Activated T-cell treated with anti-CD3 and anti-CD28 coated beads, Interleukin-2, amount 50 U/mL, for 72 hours (primary cell): ENCODE data around the gene PSRC1. TPM values are rescaled to one million over a fixed set of nuclear protein-coding genes. Genes with fewer than 3 reads are reported as not detected.
A peak's percentile ranks its signal among the peaks of the same experiment; 100 is the strongest.

Experiments
- ATAC-seq, 2 donors: fragments of 150-1000 bp; cut with Tn5 transposase; replicated peaks in 1 of 2; 2 replicates each; pipeline ENCODE4 v1.10.0; 2021; ENCODE audit warnings: moderate library complexity in 2 of 2, mild to moderate bottlenecking in 1 of 2
- DNase-seq, 2 donors: peaks; one replicate each; pipeline ENCODE4 v3.0.0; 2021 to 2022; ENCODE audit warnings: mixed read lengths in 1 of 2
- H3K27ac Mint-ChIP-seq: one replicate; pipeline ENCODE4 v1.8.0; 2022; ENCODE audit warnings: mild to moderate bottlenecking, moderate library complexity, mixed read lengths
- H3K27me3 Mint-ChIP-seq: one replicate; pipeline ENCODE4 v1.8.0; 2022; ENCODE audit warnings: low read depth, mixed read lengths
- H3K36me3 Mint-ChIP-seq, 2 donors: one replicate each; pipeline ENCODE4 v1.8.0; 2022; ENCODE audit warnings: mixed read lengths in 2 of 2, mild to moderate bottlenecking in 1 of 2; ENCODE audit not compliant: insufficient read depth in 2 of 2
- H3K4me1 Mint-ChIP-seq: one replicate; pipeline ENCODE4 v1.8.0; 2022; ENCODE audit warnings: low read depth, mixed read lengths
- H3K4me3 Mint-ChIP-seq, 2 donors: one replicate each; pipeline ENCODE4 v1.8.0; 2022; ENCODE audit warnings: mild to moderate bottlenecking in 2 of 2, mixed read lengths in 2 of 2, moderate library complexity in 2 of 2
- H3K9me3 Mint-ChIP-seq, 2 donors: one replicate each; pipeline ENCODE4 v1.8.0; 2022; ENCODE audit warnings: mixed read lengths in 2 of 2
- total RNA-seq, 2 donors: library from RNA; stranded (reverse); gene quantifications; one replicate each; pipeline ENCODE4 v1.2.3, GENCODE V29; 2022

The PSRC1 gene
- total RNA-seq, 2 donors from 2014 or later = 17.5 to 18.3 TPM

GRCh38 chr1:109255678-109256077, 27.3 kb downstream of the PSRC1 start:
- DNase-seq (no peak), ATAC-seq (no peak)
- no peaks in the 10 kb centered on the region for H3K4me1 Mint-ChIP-seq
- peak overlapping the region; percentile 10 for H3K27ac Mint-ChIP-seq
- H3K4me3 Mint-ChIP-seq = no peak overlapping the region
- no peaks in the 10 kb centered on the region for H3K27me3 Mint-ChIP-seq
- no peaks in the 10 kb centered on the region for H3K36me3 Mint-ChIP-seq
- no peaks in the 10 kb centered on the region for H3K9me3 Mint-ChIP-seq

GRCh38 chr1:109255097-109255651, 27.8 kb downstream of the PSRC1 start:
- Mint-ChIP-seq H3K27me3 (no peaks in the 10 kb centered on the region), H3K4me3 (no peak overlapping the region), H3K27ac (peak overlapping the region; percentile 10), H3K9me3 (no peaks in the 10 kb centered on the region), H3K36me3 (no peaks in the 10 kb centered on the region), H3K4me1 (no peaks in the 10 kb centered on the region)
- no peak for DNase-seq
- no peak for ATAC-seq

GRCh38 chr1:109254621-109255096, 28.3 kb downstream of the PSRC1 start:
- H3K4me1 Mint-ChIP-seq = no peaks in the 10 kb centered on the region
- DNase-seq = no peak
- no peaks in the 10 kb centered on the region for H3K36me3 Mint-ChIP-seq
- ATAC-seq = no peak
- no peak overlapping the region for H3K4me3 Mint-ChIP-seq
- H3K9me3 Mint-ChIP-seq = no peaks in the 10 kb centered on the region
- no peaks in the 10 kb centered on the region for H3K27me3 Mint-ChIP-seq
- H3K27ac Mint-ChIP-seq = no peak overlapping the region

- ATAC-seq = no peak
- H3K27ac Mint-ChIP-seq = no peak overlapping the region
- H3K4me3 Mint-ChIP-seq = no peak overlapping the region
- H3K4me1 Mint-ChIP-seq = peaks cover 4% of the 10 kb centered on the region
- no peak for DNase-seq
- no peaks in the 10 kb centered on the region for H3K36me3 Mint-ChIP-seq
- H3K27me3 Mint-ChIP-seq = no peaks in the 10 kb centered on the region
- no peaks in the 10 kb centered on the region for H3K9me3 Mint-ChIP-seq
Measured at GRCh38 chr1:109253803-109254620, 28.9 kb downstream of the PSRC1 start.

GRCh38 chr1:109252893-109253802, 29.8 kb downstream of the PSRC1 start:
- Mint-ChIP-seq H3K9me3 (no peaks in the 10 kb centered on the region), H3K27ac (no peak overlapping the region), H3K4me3 (no peak overlapping the region), H3K4me1 (peaks cover 5% of the 10 kb centered on the region), H3K36me3 (no peaks in the 10 kb centered on the region), H3K27me3 (no peaks in the 10 kb centered on the region)
- no peak for ATAC-seq
- no peak for DNase-seq

- no peaks in the 10 kb centered on the region for H3K36me3 Mint-ChIP-seq
- H3K27me3 Mint-ChIP-seq = no peaks in the 10 kb centered on the region
- no peak overlapping the region for H3K4me3 Mint-ChIP-seq
- H3K4me1 Mint-ChIP-seq = peaks cover 5% of the 10 kb centered on the region
- H3K27ac Mint-ChIP-seq = no peak overlapping the region
- no peak for ATAC-seq
- no peak for DNase-seq
- no peaks in the 10 kb centered on the region for H3K9me3 Mint-ChIP-seq
Measured at GRCh38 chr1:109252167-109252892, 30.6 kb downstream of the PSRC1 start.

GRCh38 chr1:109251277-109252166, 31.4 kb downstream of the PSRC1 start:
- DNase-seq (no peak), ATAC-seq (no peak)
- H3K9me3 Mint-ChIP-seq = no peaks in the 10 kb centered on the region
- H3K27me3 Mint-ChIP-seq = peaks cover 4% of the 10 kb centered on the region
- peak overlapping the region in 1 of 2 donors; percentile 15 for H3K4me3 Mint-ChIP-seq
- no peak overlapping the region for H3K27ac Mint-ChIP-seq
- H3K36me3 Mint-ChIP-seq = no peaks in the 10 kb centered on the region
- H3K4me1 Mint-ChIP-seq = peaks cover 5% of the 10 kb centered on the region

- Mint-ChIP-seq H3K9me3 (no peaks in the 10 kb centered on the region), H3K27ac (no peak overlapping the region), H3K4me1 (peaks cover 5% of the 10 kb centered on the region), H3K4me3 (peak overlapping the region; percentile 37 to 68), H3K27me3 (peaks cover 5% of the 10 kb centered on the region), H3K36me3 (no peaks in the 10 kb centered on the region)
- DNase-seq (no peak), ATAC-seq (no peak)
Measured at GRCh38 chr1:109250454-109251276, 32.3 kb downstream of the PSRC1 start.

- Mint-ChIP-seq H3K27me3 (peaks cover 5% of the 10 kb centered on the region), H3K27ac (no peak overlapping the region), H3K4me3 (peak overlapping the region; percentile 37 to 68), H3K36me3 (no peaks in the 10 kb centered on the region), H3K9me3 (no peaks in the 10 kb centered on the region), H3K4me1 (peaks cover 5% of the 10 kb centered on the region)
- peak; percentile 31 to 49 for ATAC-seq
- no peak for DNase-seq
Measured at GRCh38 chr1:109249654-109250401, 33.1 kb downstream of the PSRC1 start.

- H3K4me1 Mint-ChIP-seq = peaks cover 5% of the 10 kb centered on the region
- DNase-seq = peak; percentile 72 to 77
- H3K4me3 Mint-ChIP-seq = peak within 1 kb of the TSS; percentile 73 to 74
- peaks cover 14% of the 10 kb centered on the region for H3K27me3 Mint-ChIP-seq
- no peaks in the 10 kb centered on the region for H3K9me3 Mint-ChIP-seq
- H3K36me3 Mint-ChIP-seq = no peaks in the 10 kb centered on the region
- ATAC-seq = peak; percentile 89 to 91
- no peak within 1 kb of the TSS for H3K27ac Mint-ChIP-seq
Measured at GRCh38 chr1:109248797-109249629, 33.9 kb downstream of the PSRC1 start, which contains the start of gene CELSR2. CELSR2 (plus strand) TSS chr1:109249539; CDS start chr1:109250080, 541 bp downstream.
